ENCODE data around the gene FFAR3.
"Not testable (repeated sequence)": the region's sequence is repeated elsewhere in the genome, so short reads cannot be mapped to it uniquely, and the experiment has no call there.

FFAR3 gene

DNA sequence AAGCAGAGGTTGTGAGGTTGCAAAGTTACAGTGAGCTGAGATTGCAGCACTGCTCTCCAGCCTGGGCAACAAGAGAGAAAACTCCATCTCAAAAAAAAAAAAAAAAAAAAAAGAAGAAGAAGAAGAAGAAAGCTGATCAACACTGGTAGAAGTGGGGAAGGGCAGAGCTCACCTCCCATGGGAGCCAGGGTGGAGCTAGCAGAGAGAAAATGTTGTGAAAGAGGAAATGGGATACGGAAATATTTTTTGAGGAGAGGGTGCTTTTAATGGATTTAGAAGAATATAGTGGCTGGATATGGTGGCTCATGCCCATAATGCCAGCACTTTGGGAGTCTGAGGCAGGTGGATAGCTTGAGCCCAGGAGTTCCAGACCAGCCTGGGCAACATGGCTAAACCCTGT lies 19.4 kb downstream of the FFAR3 start:
- FAIRE-seq: no peak

DNA sequence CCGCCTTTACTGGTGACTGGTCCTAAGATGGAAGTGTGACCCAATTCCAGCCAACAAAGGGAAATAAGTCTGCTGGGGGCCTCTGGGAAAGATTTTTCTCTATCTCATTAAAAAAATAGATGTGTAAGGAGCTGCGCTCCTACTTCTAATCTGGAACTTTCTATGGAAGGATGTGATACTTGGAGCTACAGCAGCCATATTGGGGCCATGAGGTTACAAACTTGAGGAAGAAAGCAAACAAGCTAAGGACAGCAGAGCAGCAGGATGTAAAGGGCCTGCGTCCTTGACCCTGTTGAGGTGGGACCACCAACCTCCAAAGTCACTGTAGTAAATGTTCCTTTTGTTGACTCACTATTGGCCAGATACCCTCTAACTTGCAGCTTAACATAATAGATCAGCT lies 20.1 kb downstream of the FFAR3 start:
- FAIRE-seq: no peak

DNA sequence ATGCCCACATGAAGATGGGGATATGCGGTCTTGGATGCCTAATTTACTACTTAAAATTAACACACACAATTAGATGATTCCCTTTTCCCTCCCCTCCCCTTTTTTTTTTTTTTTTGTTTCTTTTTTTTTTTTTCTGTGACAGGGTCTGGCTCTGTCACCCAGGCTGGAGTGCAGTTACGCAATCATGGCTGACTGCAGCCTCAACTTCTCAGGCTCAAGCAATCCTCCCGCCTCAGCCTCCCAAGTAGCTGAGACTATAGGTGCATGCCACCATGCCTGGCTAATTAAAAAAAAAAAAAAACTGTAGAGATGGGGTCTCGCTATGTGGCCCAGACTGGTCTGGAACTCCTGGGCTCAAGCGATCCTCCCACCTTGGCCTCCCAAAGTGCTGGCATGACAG lies 21.3 kb downstream of the FFAR3 start:
- FAIRE-seq: not testable (repeated sequence)

DNA sequence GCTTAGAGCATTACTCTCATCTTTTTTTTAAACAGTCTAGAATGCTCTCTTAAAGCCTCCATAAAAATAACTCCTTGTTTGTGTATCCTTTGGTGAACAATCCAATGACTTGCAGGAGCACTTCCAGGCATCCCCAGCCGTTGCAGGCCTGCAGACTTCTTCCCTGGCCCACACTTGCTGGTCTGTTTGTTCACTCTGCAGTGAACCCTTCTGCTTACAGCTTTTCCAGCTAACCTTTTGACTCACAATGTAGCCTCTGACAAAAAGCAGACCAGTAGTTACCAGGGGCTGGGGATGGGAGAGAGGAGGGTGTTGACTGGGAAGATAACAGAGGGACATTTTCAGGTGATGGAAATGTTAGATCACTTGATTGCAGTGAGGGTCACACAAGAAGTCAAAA lies 21.7 kb downstream of the FFAR3 start:
- FAIRE-seq: no peak

DNA sequence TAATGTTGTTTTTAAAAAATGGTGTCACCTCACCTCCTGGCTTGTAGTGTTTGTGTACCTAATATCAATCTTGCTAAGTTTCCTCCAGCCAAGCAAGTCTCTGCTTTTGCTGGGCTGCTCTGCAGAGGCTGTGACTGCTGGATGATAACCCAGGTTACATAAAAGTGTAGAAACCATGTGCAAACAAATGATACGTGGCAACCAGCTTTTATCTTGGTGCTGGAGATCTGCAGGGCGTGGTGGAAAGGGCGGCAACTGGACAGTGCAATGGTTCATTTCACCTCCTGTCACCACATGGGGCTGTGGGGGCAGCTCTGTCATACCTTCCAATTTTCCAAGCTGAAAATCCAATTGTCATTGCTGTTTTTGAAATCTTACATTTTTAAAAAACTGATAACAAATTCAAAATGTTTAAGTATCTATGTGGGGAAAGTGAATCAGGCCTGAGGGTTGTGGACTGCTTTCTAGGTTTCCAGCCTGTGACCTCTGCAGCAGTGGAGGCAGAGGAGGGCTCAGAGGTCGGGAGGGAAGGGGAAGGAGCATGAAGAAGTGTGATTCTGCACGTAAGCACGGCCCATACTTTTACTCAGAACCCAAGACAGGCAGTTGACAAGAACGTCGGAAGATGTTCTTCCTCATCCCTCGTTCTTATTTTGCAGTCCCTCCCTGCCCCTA lies 22.3 kb downstream of the FFAR3 start:
- FAIRE-seq: no peak

DNA sequence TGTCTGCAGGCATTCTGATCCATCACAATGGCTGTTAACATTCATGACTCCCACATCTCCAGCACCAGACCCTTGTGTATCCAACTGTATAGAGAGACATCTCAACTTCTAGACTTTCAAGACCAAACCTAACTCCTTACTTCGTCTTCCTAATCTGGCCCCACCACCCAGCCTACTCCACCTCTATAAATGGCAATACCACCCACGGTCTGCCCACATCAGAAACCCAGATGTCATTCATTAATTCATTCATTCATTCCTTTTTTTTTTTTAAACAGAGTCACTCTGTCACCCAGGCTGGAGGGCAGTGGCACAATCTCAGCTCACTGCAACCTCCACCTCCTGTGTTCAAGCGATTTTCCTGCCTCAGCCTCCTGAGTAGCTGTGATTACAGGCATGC lies 23.1 kb downstream of the FFAR3 start:
- no peak for FAIRE-seq

DNA sequence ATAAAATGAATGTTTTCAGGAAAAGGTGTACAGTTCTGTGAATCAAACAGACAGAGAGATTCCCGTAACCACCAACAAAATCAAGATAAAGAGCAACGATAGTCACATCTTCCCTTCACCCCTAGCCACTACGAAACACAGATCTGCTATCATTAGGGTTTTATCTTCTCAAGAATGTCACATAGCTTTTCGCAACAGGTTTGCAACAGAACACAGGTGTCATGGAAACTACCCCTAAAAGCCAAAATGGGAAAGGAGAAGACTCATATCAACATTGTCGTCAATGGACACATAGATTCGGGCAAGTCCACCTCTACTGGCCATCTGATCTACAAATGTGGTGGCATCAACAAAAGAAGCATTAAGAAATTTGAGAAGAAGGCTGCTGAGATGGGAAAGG lies 23.7 kb downstream of the FFAR3 start:
- FAIRE-seq: no peak

DNA sequence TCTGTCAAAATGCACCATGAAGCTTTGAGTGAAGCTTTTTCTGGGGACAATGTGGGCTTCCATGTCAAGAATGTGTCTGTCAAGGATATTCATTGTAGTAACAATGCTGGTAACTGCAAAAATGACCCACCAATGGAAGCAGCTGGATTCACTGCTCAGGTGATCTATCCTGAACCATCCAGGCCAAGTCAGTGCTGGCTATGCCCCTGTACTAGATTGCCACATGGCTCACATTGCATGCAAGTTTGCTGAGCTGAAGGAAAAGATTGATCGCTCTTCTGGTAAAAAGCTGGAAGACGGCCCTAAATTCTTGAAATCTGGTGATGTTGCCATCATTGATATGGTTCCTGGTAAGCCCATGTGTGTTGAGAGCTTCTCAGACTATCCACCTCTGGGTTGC lies 25.3 kb downstream of the FFAR3 start:
- no peak for FAIRE-seq

DNA sequence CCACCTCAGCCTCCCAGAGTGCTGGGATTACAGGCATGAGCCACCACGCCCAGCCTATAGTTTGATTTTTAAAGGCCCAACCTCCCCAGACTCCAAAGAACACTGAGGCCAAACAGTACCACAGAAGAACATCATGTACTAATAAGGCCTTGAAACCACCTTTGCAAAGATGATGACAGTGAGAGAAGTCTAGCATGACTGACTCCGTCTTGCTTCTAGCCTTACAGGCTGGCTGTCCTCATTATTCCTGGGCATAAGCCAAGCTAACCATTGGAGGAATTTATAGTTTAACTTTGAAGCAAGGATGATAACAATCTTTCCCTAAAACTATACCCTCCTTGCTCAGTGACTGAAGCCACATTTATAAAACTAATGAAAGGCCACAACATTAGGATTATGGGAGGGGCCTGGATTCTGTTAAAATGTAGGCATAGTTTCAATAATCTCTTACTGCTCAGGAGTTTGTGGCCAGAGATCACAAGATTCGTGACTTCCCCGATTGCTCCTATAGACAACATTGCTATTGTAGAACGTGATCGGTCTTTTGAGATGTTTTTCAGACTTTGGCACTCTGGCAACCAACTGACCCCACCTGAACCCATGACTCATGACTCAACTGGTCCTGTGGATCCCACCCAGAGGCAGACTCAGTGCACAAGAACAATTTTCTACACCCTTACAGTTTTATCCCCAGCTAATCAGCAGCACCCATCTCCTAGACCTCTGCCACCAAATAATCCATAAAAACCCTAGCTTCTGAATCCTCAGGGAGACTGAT lies 30.2 kb downstream of the FFAR3 start:
- no peak for FAIRE-seq

DNA sequence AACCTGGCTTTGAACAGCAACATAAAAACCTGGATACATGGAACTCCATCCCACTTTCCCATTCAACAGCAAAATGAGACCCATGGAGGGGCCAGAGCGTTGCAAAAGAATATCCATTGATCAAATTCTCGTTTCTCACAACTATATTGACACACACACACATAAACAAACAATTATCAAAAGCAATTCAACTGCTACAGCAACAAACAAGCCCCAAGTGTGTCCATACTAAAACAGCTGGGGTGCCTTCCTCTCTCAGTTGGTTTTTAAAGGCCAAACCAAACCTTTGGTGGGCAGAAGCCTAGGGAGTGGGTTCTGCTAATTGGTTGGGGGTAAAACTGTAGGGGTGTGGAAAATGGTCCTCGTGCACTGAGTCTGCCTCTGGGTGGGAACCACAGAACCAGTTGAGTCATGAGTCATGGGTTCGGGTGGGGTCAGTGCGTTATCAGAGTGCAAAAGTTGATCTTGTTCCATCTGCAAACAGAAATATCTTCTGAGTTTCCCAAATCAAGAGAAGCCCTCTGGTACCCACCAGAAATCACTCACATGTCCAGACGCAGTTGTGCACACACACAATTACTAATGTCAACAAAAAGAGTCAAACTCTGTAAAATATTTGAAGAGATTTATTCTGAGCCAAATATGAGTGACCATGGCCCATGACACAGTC lies 31.1 kb downstream of the FFAR3 start:
- FAIRE-seq: no peak

DNA sequence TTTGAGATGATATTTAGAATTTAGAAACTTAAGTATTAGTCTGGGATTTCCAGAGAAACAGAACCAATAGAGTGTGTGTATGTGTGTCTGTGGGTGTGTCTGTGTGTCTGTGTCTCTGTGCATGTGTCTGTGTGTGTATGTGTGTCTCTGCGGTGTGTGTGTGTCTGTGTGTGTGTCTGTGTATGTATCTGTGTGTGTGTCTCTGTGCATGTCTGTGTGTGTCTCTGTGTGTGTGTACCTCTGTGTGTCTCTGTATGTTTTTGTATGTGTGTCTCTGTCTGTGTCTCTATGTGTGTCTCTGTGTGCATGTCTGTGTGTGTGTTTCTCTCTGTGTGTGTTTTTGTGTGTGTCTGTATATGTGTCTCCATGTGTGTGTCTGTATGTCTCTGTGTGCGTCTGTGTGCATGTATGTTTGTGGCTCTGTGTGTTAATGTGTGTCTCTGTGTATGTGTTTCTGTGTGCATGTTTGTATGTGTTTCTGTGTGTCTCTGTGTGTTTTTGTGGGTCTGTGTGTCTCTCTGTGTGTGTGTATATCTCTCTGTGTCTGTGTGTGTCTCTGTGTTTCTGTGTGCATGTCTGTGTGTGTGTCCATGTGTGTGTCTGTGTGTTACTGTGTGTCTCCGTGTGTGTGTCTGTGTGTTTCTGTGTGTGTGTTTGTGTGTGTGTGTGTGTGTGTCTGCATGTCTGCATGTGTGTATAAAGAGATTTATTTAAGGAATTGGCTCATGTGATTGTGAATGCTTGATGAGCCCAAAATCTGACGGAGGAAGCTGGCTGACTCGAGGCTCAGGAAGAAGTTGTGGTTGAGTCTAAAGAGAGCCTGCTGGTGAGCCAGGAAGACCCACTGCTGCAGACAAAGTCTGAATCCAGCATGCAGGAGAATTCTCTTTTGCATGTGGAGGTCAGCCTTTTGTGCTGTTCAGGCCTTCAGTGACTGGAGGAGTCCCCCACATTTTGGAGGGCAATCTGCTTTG lies 34.8 kb downstream of the FFAR3 start:
- FAIRE-seq: no peak

DNA sequence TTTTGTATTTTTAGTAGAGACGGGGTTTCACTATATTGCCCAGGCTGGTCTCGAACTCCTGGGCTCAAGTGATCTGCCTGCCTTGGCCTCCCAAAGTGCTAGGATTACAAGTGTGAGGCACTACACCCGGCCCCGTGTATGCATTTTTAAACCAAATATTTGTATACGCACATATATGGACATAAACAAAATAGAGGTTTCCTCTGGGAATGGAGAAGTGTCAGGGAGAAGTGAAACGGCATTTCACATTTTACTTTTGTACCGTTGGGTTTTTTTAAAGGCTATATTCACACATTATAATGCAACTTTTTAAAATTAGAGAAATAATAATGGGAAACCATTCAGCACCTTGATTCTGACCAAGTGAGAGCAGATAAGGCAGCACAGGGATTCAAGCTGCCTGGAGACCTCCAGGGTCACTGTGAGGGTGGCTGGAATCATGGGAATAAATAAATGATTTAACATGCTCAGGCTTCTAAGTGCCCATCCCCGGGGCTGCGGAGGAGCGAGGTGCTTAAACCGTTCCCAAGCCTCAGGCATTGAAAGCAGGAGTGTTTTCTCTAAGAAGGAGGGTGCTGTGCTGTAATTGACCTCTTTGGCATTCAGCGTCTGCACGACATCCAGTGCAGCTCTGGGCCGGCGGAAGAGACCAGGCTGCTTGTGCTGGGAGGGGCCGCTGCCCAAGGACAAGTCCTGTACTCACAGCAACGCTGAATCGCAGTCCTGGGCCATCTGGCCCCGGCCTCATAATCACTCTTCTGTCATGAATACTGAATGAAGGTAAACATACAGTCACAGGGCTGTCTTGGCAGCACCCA lies 37.3 kb downstream of the FFAR3 start:
- FAIRE-seq: no peak

DNA sequence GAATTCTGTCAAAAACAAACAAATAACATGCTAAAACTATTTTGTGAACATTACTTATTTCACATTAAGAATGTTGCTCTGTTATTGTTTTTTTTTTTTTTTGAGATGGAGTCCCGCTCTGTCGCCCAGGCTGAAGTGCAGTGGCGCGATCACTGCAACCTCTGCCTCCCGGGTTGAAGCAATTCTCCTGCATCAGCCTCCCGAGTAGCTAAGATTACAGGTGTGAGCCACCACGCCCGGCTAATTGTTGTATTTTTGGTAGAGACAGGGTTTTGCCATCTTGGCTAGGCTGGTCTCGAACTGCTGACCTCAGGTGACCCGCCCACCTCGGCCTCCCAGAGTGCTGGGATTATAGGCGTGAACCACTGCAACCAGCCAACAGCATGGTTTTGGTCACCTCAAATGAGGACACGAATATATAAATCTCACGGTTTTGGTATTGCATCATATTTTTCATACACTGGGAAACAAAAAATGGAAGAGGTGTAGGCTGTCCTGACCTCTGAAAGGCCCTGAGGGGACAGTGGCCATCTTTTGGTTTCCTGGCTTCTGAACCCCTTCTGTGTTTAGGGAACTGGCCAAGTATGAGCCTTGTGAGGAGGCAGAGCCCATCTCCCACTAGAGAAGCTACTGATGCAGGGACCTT lies 38.1 kb downstream of the FFAR3 start:
- no peak for FAIRE-seq

DNA sequence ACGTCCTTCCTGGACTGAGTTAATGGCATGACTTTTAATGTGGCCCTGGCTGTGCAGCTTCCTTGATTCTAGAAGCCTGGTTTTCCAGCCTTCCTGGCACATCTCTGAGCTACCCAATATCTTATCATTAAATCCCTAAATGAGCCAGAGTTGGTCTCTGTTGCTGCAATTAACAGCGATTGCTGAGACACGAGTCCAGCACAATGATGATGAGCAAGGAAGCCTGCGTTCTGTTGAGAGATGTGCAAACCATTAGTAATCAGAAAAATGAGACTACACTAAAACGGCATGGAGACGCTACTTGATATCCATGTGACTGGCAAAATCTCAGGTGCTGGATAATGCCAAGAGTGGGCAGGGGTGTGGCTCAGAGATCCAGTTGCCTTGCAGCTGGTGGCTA lies 38.8 kb downstream of the FFAR3 start:
- no peak for FAIRE-seq

DNA sequence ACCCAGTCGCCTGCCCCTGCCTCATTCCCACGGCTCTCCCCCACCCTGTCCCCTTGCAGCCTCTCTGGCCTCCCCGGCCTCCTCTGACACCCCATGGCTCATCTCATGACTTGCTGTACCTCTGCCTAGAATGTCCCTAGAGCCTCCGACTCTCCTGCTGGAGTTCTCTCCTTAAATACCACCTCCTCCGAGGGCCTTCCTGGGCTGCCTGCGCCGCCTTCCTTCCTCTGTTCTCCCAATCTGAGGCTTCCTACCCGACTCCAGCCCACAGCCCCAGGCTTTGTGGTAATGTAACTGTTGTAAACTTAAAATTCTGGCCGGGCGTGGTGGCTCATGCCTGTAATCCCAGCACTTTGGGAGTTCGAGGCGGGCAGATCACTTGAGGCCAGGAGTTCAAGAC lies 40.3 kb downstream of the FFAR3 start:
- FAIRE-seq: no peak

DNA sequence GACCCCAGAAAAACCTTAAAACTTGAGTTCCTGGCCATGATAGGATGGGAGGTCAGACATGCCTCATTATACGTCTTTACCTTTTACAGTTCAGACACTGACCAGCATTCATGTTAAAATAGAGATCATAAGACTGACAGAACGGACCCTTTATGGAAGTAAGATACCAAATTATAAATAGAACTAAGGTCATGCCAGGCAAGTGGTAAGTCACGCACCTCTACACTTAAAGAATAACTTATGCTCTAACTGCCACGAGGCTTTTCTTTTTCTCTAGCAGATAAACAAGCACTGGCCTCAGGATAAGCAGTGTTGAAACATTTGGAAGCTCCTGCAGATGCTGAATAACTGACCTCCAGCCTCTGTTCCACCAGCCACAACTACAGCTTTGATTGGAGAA lies 41.0 kb downstream of the FFAR3 start:
- FAIRE-seq: no peak

DNA sequence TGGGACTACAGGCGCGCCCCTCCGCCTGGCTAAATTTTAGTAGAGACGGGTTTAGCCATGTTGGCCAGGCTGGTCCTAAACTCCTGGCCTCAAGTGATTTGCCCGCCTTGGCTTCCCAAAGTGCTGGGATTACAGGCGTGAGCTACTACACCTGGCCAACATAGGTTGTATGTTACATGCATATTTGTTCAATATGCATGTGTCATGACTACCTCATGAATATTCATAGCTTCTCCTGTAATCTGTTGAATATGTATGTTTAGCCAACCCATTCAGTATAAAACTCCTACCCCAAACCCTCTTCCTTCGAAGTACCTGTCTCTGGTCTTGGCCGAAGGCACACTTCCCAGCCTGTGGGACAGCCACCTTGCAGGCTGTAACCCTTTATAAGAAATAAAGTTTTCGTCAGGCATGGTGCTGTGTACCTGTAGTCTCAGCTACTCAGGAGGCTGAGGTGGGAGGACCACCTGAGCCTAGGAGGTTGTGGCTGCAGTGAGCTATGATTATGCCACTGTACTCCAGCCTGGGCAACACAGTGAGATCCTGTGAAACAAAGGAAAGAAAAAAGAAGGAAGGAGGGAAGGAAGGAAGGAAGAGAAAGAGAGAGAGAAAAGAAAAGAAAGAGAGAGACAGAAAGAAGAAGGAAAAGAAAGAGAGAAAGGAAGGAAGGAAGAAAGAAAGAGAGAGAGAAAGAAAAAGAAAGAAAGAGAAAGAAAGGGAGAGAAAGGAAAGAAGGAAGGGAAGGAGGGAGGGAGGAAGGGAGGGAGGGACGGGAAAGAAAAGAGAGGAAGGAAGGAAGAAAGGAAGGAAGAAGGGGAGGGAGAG lies 41.9 kb downstream of the FFAR3 start:
- no peak for FAIRE-seq

DNA sequence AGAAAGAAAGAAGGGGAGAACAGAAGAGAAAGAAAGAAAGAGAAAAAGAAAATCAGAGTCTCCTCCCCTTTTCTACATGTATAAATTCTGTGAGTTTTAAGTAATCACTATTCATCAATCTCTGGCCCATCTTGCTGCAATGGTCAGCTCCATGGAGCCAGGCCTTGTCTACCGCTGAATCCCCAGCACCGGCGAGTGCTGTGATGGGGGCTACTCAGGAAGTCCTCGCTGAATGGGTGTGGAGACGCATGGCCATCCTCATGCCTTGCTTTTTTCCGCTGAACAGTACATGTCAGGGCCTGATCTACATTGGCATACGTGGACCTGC lies 42.5 kb downstream of the FFAR3 start:
- FAIRE-seq: no peak

DNA sequence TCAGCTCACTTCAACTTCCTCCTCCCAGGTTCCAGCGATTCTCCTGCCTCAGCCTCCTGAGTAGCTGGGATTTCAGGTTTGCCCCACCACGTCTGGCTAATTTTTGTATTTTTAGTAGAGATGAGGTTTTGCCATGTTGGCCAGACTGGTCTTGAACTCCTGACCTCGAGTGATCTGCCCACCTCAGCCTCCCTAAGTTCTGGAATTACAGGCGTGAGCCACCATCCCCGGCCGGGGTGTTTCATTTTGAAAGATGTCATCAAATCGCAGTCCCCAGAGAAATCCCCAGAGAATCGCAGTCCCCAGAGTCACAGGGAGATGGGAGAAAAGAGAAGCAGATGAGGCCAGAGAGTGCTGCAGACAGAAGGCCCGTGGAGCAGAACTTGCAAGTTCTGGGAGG lies 43.2 kb downstream of the FFAR3 start:
- not testable (repeated sequence) for FAIRE-seq

DNA sequence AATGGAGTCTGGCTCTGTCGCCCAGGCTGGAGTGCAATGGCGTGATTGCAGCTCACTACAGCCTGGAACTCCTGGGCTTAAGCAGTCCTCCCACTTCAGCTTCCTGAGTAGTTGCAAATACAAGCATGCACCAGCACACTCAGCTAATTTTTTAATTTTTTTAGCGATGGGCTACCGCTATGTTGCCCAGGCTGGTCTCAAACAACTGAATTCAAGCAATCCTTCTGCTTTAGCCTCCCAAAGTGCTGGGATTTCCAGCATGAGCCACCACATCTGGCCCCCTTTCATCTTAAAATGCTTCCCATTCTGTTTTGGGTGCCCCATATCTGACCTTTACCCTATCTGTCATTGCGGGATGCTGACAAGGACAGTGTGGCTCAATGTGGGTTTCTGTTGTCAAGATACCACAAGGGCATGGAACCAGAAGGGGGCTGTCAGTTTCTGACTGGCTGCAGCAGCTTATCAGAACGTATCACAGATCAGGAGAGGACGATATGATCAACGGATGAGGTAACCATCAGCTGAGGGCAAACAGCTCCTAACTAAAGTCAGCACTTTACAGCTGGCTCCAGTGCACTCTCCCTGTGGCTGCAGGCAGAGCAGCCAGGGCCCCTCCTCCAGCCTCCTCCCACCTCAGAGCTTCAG lies 45.0 kb downstream of the FFAR3 start:
- FAIRE-seq: no peak
